Measurements from ENCODE around the gene CTSW. TPM values are rescaled to one million over a fixed set of nuclear protein-coding genes. Genes with fewer than 3 reads are reported as not detected.
"Not testable (repeated sequence)": the region's sequence is repeated elsewhere in the genome, so short reads cannot be mapped to it uniquely, and the experiment has no call there.

CTSW gene, protein sequence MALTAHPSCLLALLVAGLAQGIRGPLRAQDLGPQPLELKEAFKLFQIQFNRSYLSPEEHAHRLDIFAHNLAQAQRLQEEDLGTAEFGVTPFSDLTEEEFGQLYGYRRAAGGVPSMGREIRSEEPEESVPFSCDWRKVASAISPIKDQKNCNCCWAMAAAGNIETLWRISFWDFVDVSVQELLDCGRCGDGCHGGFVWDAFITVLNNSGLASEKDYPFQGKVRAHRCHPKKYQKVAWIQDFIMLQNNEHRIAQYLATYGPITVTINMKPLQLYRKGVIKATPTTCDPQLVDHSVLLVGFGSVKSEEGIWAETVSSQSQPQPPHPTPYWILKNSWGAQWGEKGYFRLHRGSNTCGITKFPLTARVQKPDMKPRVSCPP
- polyA plus RNA-seq (2012; rRNA removed) = 0.49 and 0.68 TPM in 2 replicates
- polyA plus RNA-seq (2012; cell fraction: cytosol; rRNA removed) = 0.22 and 0.29 TPM in 2 replicates
- polyA plus RNA-seq (2012; cell fraction: nucleus; rRNA removed) = 0.59 and 0.62 TPM in 2 replicates

DNA sequence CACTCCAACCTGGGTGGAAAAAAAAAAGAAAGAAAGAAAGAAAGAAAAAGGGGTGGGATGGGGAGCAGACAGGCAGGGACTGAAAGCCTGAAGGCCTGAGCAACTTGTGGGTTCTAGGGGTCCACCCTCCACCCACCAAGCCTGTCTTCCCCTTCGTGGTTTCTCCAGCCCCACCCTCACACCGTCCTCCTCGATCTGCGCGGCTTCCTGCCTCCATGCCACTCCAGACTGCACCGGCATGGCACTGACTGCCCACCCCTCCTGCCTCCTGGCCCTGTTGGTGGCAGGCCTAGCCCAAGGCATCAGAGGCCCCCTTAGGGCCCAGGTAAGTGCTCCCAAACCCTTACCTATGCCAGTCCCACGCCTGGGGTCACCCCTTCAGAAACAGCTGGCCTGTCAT, at the start of gene CTSW:
CTSW (plus strand) TSS at position 221 of the 400 bp plus-strand sequence; CDS start at position 239, 18 bp downstream.
- Histone ChIP-seq H3K4me1 (ENCODE audit: control insufficient read depth in 1 of 2, insufficient read depth in 2 of 2, low read depth in 1 of 2, low read length in 1 of 2) (peaks cover 0 to 5% of the 10 kb centered on the region in 2 experiments; a peak in 1 of 4 replicates), H3K9me3 (no peaks in the 10 kb centered on the region), H3K9me2 (no peaks in the 10 kb centered on the region), H3K27me3 (ENCODE audit: insufficient read depth) (no peaks in the 10 kb centered on the region), H2AFZ (ENCODE audit: low read depth) (no peak within 1 kb of the TSS), H3K9ac (no peak within 1 kb of the TSS), H4K20me1 (ENCODE audit: insufficient read depth) (no peaks in the 10 kb centered on the region), H3K4me3 (ENCODE audit: low read depth in 2 of 2, low read length in 1 of 2) (no peak within 1 kb of the TSS), H3K36me3 (replicated peaks in 1 of 2; ENCODE audit: control insufficient read depth in 1 of 2, insufficient read depth in 2 of 2, low read length in 1 of 2) (peaks cover 13 to 23% of the 10 kb centered on the region in 2 experiments), H3K27ac (ENCODE audit: low read depth in 2 of 2, low read length in 1 of 2) (no peak within 1 kb of the TSS), H3K4me2 (no peak within 1 kb of the TSS), H3F3A (replicated peaks; ENCODE audit: insufficient read depth) (peaks cover 4% of the 10 kb centered on the region), H3K79me2 (ENCODE audit: insufficient read depth) (0 out of 2 replicates have a peak, but pooled peaks cover 7% of the 10 kb centered on the region)
- ChIA-PET POLR2A (interaction anchor here (1.3 to 2.0 kb wide), 3 partner anchors 8 to 20 kb away, joined by 3 to 6 read pairs (median 5); partner anchors contain the start of genes CCDC85B and MUS81), CTCF (interaction anchor here (0.8 to 15.2 kb wide), 4 partner anchors 8 to 1510 kb away, joined by 3 to 374 read pairs (median 142); partner anchors contain the start of genes CFL1, EFEMP2, FIBP and MUS81)
- TF ChIP-seq, protein P1, sequence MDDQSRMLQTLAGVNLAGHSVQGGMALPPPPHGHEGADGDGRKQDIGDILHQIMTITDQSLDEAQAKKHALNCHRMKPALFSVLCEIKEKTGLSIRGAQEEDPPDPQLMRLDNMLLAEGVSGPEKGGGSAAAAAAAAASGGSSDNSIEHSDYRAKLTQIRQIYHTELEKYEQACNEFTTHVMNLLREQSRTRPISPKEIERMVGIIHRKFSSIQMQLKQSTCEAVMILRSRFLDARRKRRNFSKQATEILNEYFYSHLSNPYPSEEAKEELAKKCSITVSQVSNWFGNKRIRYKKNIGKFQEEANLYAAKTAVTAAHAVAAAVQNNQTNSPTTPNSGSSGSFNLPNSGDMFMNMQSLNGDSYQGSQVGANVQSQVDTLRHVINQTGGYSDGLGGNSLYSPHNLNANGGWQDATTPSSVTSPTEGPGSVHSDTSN (IDR thresholded peaks at IDR 0.05) = 0 out of 2 replicates have a peak, but pooled peaks have one; percentile 2
- TF ChIP-seq, protein P2, sequence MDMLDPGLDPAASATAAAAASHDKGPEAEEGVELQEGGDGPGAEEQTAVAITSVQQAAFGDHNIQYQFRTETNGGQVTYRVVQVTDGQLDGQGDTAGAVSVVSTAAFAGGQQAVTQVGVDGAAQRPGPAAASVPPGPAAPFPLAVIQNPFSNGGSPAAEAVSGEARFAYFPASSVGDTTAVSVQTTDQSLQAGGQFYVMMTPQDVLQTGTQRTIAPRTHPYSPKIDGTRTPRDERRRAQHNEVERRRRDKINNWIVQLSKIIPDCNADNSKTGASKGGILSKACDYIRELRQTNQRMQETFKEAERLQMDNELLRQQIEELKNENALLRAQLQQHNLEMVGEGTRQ (IDR thresholded peaks at IDR 0.05; ENCODE audit: borderline replicate concordance, low read depth, low read length) = no peak
- WGBS (ENCODE audit: low lambda C conversion rate) = 67% methylated on average over 7 of the region's 7 CpGs
- DNase-seq = no peak

DNA sequence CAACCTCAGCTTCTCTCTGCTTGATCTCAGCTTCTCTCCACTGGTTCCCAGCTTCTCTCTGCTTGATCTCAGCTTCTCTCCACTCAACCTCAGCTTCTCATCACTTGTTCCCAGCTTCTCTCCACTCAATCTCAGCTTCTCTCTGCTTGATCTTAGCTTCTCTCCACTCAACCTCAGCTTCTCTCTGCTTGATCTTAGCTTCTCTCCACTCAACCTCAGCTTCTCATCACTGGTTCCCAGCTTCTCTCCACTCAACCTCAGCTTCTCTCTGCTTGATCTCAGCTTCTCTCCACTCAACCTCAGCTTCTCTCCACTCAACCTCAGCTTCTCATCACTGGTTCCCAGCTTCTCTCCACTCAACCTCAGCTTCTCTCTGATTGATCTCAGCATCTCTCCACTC, 47.4 kb upstream of the CTSW start:
- not testable (repeated sequence) for H3K9me3 ChIP-seq; H3K79me2 ChIP-seq (ENCODE audit: insufficient read depth); H3K9ac ChIP-seq; H2AFZ ChIP-seq (ENCODE audit: low read depth); H3K4me2 ChIP-seq; H4K20me1 ChIP-seq (ENCODE audit: insufficient read depth); H3K4me3 ChIP-seq (ENCODE audit: low read depth in 2 of 2, low read length in 1 of 2); H3K27me3 ChIP-seq (ENCODE audit: insufficient read depth); H3K9me2 ChIP-seq; H3K27ac ChIP-seq (ENCODE audit: low read depth in 2 of 2, low read length in 1 of 2); DNase-seq; H3K36me3 ChIP-seq (replicated peaks in 1 of 2; ENCODE audit: control insufficient read depth in 1 of 2, insufficient read depth in 2 of 2, low read length in 1 of 2)
- ChIA-PET POLR2A (interaction anchor here (0.7 to 2.3 kb wide), 4 partner anchors 12 to 120 kb away, joined by 3 to 14 read pairs (median 4); partner anchors contain the start of gene KAT5), CTCF (interaction anchor here (0.9 to 3.4 kb wide), 11 partner anchors 9 to 157 kb away, joined by 3 to 33 read pairs (median 6); partner anchors contain the start of gene FIBP)
- Histone ChIP-seq H3K4me1 (ENCODE audit: control insufficient read depth in 1 of 2, insufficient read depth in 2 of 2, low read depth in 1 of 2, low read length in 1 of 2) (peaks cover 0 to 13% of the 10 kb centered on the region in 2 experiments; a peak in 1 of 4 replicates), H3F3A (replicated peaks; ENCODE audit: insufficient read depth) (peaks cover 10% of the 10 kb centered on the region)

DNA sequence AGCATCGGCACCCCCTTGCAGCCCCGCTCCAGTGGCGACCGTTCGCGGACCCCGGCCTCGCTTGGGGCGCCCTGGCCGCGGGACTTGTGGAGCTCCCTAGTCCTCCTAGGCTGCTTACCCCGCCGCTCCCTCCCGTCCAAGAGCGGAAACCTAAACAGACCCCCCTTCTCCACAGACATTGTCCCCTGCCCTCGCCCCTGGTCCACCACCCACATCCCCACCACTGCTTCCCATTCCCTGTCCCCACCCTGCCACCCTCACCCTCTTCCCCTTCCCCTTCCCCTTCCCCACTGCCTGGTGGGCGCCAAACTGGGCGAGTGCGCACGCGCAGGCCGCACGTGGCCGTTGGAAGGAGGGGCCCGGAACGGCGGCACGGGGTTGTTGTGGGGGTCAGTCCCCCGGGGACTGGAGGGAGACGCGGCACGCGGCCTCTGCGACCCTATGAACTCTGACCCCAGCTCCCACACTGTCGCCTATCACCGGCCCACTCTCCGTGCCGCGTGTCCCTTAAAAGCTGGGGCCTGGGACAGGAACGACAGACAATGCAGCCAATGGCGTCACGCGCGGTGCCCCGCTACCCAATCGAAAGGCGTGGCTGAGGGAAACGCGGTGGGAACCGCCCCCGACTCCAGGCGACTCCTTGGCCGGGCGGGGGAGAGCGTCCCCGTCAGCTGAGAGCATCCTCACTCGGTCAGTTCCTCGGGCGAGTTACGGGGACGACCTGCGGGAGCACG, 46.2 kb upstream of the CTSW start, which contains the start of gene SNX32:
SNX32 (plus strand) TSS at position 667 of the 734 bp plus-strand sequence. CDS start 103 bp downstream, outside the sequence.
- ChIA-PET CTCF (interaction anchor here (0.6 to 3.4 kb wide), 13 partner anchors 10 to 156 kb away, joined by 3 to 33 read pairs (median 6); partner anchors contain the start of genes FIBP, KAT5 and MUS81), POLR2A (interaction anchor here (0.6 to 2.3 kb wide), 7 partner anchors 10 to 367 kb away, joined by 3 to 14 read pairs (median 6); partner anchors contain the start of genes KAT5 and MUS81)
- no peaks in the 10 kb centered on the region for H3K9me2 ChIP-seq
- H3K9ac ChIP-seq = peak within 1 kb of the TSS; percentile 55
- H3K4me3 ChIP-seq (ENCODE audit: low read depth in 2 of 2, low read length in 1 of 2) = peak within 1 kb of the TSS; percentile 28 to 73
- TF ChIP-seq, protein P3, sequence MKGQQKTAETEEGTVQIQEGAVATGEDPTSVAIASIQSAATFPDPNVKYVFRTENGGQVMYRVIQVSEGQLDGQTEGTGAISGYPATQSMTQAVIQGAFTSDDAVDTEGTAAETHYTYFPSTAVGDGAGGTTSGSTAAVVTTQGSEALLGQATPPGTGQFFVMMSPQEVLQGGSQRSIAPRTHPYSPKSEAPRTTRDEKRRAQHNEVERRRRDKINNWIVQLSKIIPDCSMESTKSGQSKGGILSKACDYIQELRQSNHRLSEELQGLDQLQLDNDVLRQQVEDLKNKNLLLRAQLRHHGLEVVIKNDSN (IDR thresholded peaks at IDR 0.05; ENCODE audit: borderline replicate concordance, low read depth) = peak; percentile 84
- TF ChIP-seq NRF1 (IDR thresholded peaks at IDR 0.05; ENCODE audit: low read depth, low read length) (peak; percentile 77), MXI1 (IDR thresholded peaks at IDR 0.05; ENCODE audit: low read depth, low read length) (peak; percentile 94), POLR2AphosphoS5 (IDR thresholded peaks at IDR 0.05; ENCODE audit: low read depth, low read length) (no peak; the same call in 1 of the 2 replicates), TAF1 (IDR thresholded peaks at IDR 0.05; ENCODE audit: borderline replicate concordance, low read depth, low read length) (peak; percentile 23; the same call in 1 of the 2 replicates), TCF12 (IDR thresholded peaks at IDR 0.05) (no peak), FOXJ3 (CRISPR knock-in tag; IDR thresholded peaks at IDR 0.05) (no peak)
- TF ChIP-seq, protein P4, sequence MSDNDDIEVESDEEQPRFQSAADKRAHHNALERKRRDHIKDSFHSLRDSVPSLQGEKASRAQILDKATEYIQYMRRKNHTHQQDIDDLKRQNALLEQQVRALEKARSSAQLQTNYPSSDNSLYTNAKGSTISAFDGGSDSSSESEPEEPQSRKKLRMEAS (IDR thresholded peaks at IDR 0.05; ENCODE audit: low read depth) = peak; percentile 93
- TF ChIP-seq, protein P1 (IDR thresholded peaks at IDR 0.05) = peak; percentile 100
- peaks cover 0 to 13% of the 10 kb centered on the region in 2 experiments; a peak in 1 of 4 replicates for H3K4me1 ChIP-seq (ENCODE audit: control insufficient read depth in 1 of 2, insufficient read depth in 2 of 2, low read depth in 1 of 2, low read length in 1 of 2)
- no peaks in the 10 kb centered on the region for H3K79me2 ChIP-seq (ENCODE audit: insufficient read depth)
- peaks cover 18% of the 10 kb centered on the region for H3F3A ChIP-seq (replicated peaks; ENCODE audit: insufficient read depth)
- DNase-seq = peak; percentile 99
- WGBS (ENCODE audit: low lambda C conversion rate) = 21% methylated on average over 34 of the region's 63 CpGs
- H3K36me3 ChIP-seq (replicated peaks in 1 of 2; ENCODE audit: control insufficient read depth in 1 of 2, insufficient read depth in 2 of 2, low read length in 1 of 2) = no peaks in the 10 kb centered on the region
- H3K27me3 ChIP-seq (ENCODE audit: insufficient read depth) = no peaks in the 10 kb centered on the region
- peak within 1 kb of the TSS; percentile 89 for H3K4me2 ChIP-seq
- H2AFZ ChIP-seq (ENCODE audit: low read depth) = peak within 1 kb of the TSS; percentile 97
- H4K20me1 ChIP-seq (ENCODE audit: insufficient read depth) = no peaks in the 10 kb centered on the region
- no peaks in the 10 kb centered on the region for H3K9me3 ChIP-seq
- peak within 1 kb of the TSS in 1 of 2 experiments; percentile 64; a peak in 1 of 4 replicates for H3K27ac ChIP-seq (ENCODE audit: low read depth in 2 of 2, low read length in 1 of 2)

Data from SK-N-SH (cell line).